Activated CD8-positive, alpha-beta T cell treated with anti-CD3 and anti-CD28 coated beads, Interleukin-2, amount 10 ng/mL, durations not matched to agents 7 days and 5 days (primary cell): ENCODE data around the gene IL36RN. TPM values are rescaled to one million over a fixed set of nuclear protein-coding genes. Genes with fewer than 3 reads are reported as not detected.
A peak's percentile ranks its signal among the peaks of the same experiment; 100 is the strongest.

ENCODE experiments used
- ATAC-seq: fragments of 150-1000 bp; cut with Tn5 transposase; one replicate; pipeline ENCODE4 v1.10.0; 2021; ENCODE audit warnings: moderate library complexity
- CTCF ChIA-PET: fragments of 350-600 bp; sonication (Branson Sonifier 250); formaldehyde crosslinking; loops from one replicate; lab custom pipeline; 2021; ENCODE audit warnings: antibody characterized with exemption; lab: Charles Lee
- POLR2A ChIA-PET: fragments of 350-600 bp; sonication (Branson Sonifier 250); formaldehyde crosslinking; loops from one replicate; lab custom pipeline; 2021; ENCODE audit warnings: antibody characterized with exemption; lab: Charles Lee
- DNase-seq: peaks from one replicate; pipeline ENCODE4 v3.0.0-alpha.2; 2020
- H3K27ac Mint-ChIP-seq: one replicate; pipeline ENCODE4 v1.8.0; 2021; ENCODE audit warnings: mild to moderate bottlenecking, mixed read lengths
- H3K27me3 Mint-ChIP-seq: one replicate; pipeline ENCODE4 v1.8.0; 2021; ENCODE audit warnings: low read depth, mixed read lengths
- H3K36me3 Mint-ChIP-seq: one replicate; pipeline ENCODE4 v1.8.0; 2021; ENCODE audit warnings: low read depth, mixed read lengths
- H3K4me1 Mint-ChIP-seq: one replicate; pipeline ENCODE4 v1.8.0; 2021; ENCODE audit warnings: low read depth, mixed read lengths
- H3K4me3 Mint-ChIP-seq: one replicate; pipeline ENCODE4 v1.8.0; 2021; ENCODE audit warnings: mild to moderate bottlenecking, mixed read lengths
- H3K9me3 Mint-ChIP-seq: one replicate; pipeline ENCODE4 v1.8.0; 2022; ENCODE audit warnings: mixed read lengths; ENCODE audit not compliant: insufficient read depth
- total RNA-seq, 2 experiments: library from RNA; stranded (reverse); gene quantifications; one replicate each; pipeline ENCODE4 v1.2.3, GENCODE V29; 2021

The IL36RN gene
- total RNA-seq = not detected

GRCh38 chr2:113058998-113059960 lies at the start of gene IL36RN:
Gene IL36RN (plus strand): TSS chr2:113059198. CDS start chr2:113059439, 241 bp downstream.
- peaks cover 12% of the 10 kb centered on the region for H3K9me3 Mint-ChIP-seq
- no peaks in the 10 kb centered on the region for H3K4me1 Mint-ChIP-seq
- H3K27ac Mint-ChIP-seq = no peak within 1 kb of the TSS
- ATAC-seq = no peak
- no peaks in the 10 kb centered on the region for H3K36me3 Mint-ChIP-seq
- POLR2A ChIA-PET = no interaction called here
- DNase-seq = peak; percentile 13
- peaks cover 2% of the 10 kb centered on the region for H3K27me3 Mint-ChIP-seq
- H3K4me3 Mint-ChIP-seq = no peak within 1 kb of the TSS
- CTCF ChIA-PET = interaction anchor here (1.3 kb wide), 1 partner anchor 118 kb away, joined by 3 read pairs; no protein-coding TSS in a partner anchor

DNA sequence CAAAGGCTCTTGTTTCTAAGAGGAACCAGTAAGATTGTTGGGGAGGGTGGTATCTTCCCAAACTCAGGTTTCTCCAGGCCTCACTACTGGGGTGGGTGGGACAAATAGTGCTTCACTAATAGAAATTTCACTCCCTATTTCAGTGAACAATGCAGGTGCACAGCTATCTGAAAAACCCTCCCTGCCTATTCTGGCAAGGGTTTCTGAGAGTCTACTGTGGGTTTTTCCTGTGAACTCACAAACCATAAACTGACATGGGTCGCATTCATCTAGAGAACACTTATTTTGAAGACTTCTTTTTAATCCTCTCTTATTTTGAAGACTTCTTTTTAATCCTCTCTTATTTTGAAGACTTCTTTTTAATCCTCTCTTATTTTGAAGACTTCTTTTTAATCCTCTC lies 49.4 kb upstream of the IL36RN start:
- no peak for ATAC-seq
- Mint-ChIP-seq H3K9me3 (no peaks in the 10 kb centered on the region), H3K27me3 (peaks cover 5% of the 10 kb centered on the region), H3K36me3 (no peaks in the 10 kb centered on the region), H3K27ac (no peak overlapping the region), H3K4me1 (peaks cover 9% of the 10 kb centered on the region), H3K4me3 (no peak overlapping the region)
- DNase-seq = no peak
- ChIA-PET CTCF (interaction anchor here (0.8 to 2.0 kb wide), 4 partner anchors 8 to 71 kb away, joined by 3 to 8 read pairs (median 4); no protein-coding TSS in a partner anchor), POLR2A (no interaction called here)

DNA sequence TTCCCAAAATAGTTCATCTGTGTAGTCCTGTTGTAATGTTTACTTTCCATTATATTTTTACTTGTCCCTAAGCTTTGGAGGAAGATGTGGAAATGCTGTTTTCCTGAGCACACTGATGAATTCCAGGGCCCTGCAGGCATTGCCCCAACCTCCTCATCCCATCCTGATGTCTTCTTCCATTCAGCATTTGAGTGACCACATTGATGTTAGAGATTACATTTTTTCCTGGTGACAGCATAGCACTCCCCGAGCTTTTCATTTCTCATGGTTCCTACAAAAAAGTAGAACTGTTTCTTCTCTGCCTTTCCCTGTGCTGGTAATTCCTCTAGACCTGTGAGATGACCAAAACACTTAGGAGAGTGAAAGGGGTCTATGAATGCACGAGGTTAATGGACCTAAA lies 48.9 kb upstream of the IL36RN start:
- Mint-ChIP-seq H3K27me3 (peaks cover 5% of the 10 kb centered on the region), H3K4me3 (no peak overlapping the region), H3K4me1 (peaks cover 9% of the 10 kb centered on the region), H3K27ac (no peak overlapping the region), H3K36me3 (no peaks in the 10 kb centered on the region), H3K9me3 (no peaks in the 10 kb centered on the region)
- ATAC-seq (no peak), DNase-seq (no peak)
- ChIA-PET POLR2A (no interaction called here), CTCF (interaction anchor here (0.8 to 2.0 kb wide), 4 partner anchors 9 to 70 kb away, joined by 3 to 8 read pairs (median 4); no protein-coding TSS in a partner anchor)

DNA sequence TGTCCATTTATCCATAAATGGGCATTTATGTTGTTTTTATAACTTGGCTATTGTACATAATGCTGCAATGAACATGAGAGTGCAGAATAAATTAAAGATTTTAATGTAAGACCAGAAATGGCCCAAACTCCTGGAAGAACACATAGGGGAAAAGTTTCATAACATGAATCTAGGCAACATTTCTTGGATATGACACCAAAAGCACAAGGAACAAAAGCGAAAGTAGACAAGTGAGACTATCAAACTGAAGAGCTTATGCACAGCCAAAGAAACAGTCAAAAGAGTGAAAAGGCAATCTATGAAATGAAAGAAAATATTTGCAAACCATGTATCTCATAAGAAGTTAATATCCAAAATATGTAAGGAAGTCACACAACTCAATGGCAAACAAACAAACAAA lies 47.9 kb upstream of the IL36RN start:
- Mint-ChIP-seq H3K9me3 (no peaks in the 10 kb centered on the region), H3K36me3 (no peaks in the 10 kb centered on the region), H3K4me3 (no peak overlapping the region), H3K27me3 (peaks cover 5% of the 10 kb centered on the region), H3K27ac (no peak overlapping the region), H3K4me1 (peaks cover 11% of the 10 kb centered on the region)
- ATAC-seq (no peak), DNase-seq (no peak)
- ChIA-PET CTCF (no interaction called here), POLR2A (no interaction called here)

GRCh38 chr2:113012436-113013335 lies 46.3 kb upstream of the IL36RN start:
- ChIA-PET CTCF (no interaction called here), POLR2A (no interaction called here)
- no peaks in the 10 kb centered on the region for H3K36me3 Mint-ChIP-seq
- H3K27ac Mint-ChIP-seq = no peak overlapping the region
- DNase-seq (no peak), ATAC-seq (no peak)
- peaks cover 9% of the 10 kb centered on the region for H3K27me3 Mint-ChIP-seq
- H3K9me3 Mint-ChIP-seq = no peaks in the 10 kb centered on the region
- H3K4me1 Mint-ChIP-seq = peaks cover 10% of the 10 kb centered on the region
- H3K4me3 Mint-ChIP-seq = no peak overlapping the region

GRCh38 chr2:113013336-113013661 lies 45.7 kb upstream of the IL36RN start:
- CTCF ChIA-PET = no interaction called here
- POLR2A ChIA-PET = no interaction called here
- H3K4me3 Mint-ChIP-seq = no peak overlapping the region
- no peaks in the 10 kb centered on the region for H3K9me3 Mint-ChIP-seq
- H3K4me1 Mint-ChIP-seq = peaks cover 6% of the 10 kb centered on the region
- H3K27me3 Mint-ChIP-seq = peaks cover 9% of the 10 kb centered on the region
- H3K27ac Mint-ChIP-seq = no peak overlapping the region
- H3K36me3 Mint-ChIP-seq = no peaks in the 10 kb centered on the region
- DNase-seq = no peak
- ATAC-seq = no peak

DNA sequence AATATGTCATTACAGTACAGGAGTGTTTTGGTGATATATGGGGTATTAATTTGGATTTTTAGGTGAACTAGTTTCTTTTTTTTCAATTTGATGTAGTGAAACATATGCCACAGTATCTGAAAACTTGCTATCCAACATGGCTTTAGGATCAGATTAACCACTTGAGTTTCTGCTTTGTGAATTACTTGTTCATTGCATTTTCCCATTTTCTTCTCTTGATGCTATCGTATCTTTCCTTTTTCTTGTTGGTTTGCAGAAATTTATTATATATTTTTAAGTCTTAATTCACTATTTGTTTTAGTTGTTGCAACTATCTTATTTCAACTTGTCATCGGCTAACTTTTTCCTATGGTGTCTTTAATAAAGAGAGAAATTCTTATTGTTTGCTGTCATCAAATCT lies 44.9 kb upstream of the IL36RN start:
- ATAC-seq (no peak), DNase-seq (no peak)
- POLR2A ChIA-PET = no interaction called here
- Mint-ChIP-seq H3K27ac (no peak overlapping the region), H3K4me3 (no peak overlapping the region), H3K36me3 (no peaks in the 10 kb centered on the region), H3K9me3 (no peaks in the 10 kb centered on the region), H3K4me1 (peaks cover 6% of the 10 kb centered on the region), H3K27me3 (peaks cover 17% of the 10 kb centered on the region)
- CTCF ChIA-PET = no interaction called here

GRCh38 chr2:113015042-113015441 lies 44.0 kb upstream of the IL36RN start:
- ChIA-PET POLR2A (no interaction called here), CTCF (interaction anchor here (1.1 to 1.3 kb wide), 2 partner anchors 19 to 25 kb away, joined by 3 to 4 read pairs; no protein-coding TSS in a partner anchor)
- Mint-ChIP-seq H3K4me3 (no peak overlapping the region), H3K36me3 (no peaks in the 10 kb centered on the region), H3K4me1 (peaks cover 6% of the 10 kb centered on the region), H3K27me3 (peaks cover 17% of the 10 kb centered on the region), H3K9me3 (no peaks in the 10 kb centered on the region), H3K27ac (no peak overlapping the region)
- no peak for ATAC-seq
- no peak for DNase-seq

- DNase-seq (no peak), ATAC-seq (no peak)
- no peaks in the 10 kb centered on the region for H3K9me3 Mint-ChIP-seq
- peaks cover 17% of the 10 kb centered on the region for H3K27me3 Mint-ChIP-seq
- ChIA-PET CTCF (interaction anchor here (1.1 to 1.3 kb wide), 2 partner anchors 20 to 25 kb away, joined by 3 to 4 read pairs; no protein-coding TSS in a partner anchor), POLR2A (no interaction called here)
- H3K27ac Mint-ChIP-seq = no peak overlapping the region
- peaks cover 6% of the 10 kb centered on the region for H3K4me1 Mint-ChIP-seq
- H3K4me3 Mint-ChIP-seq = no peak overlapping the region
- H3K36me3 Mint-ChIP-seq = no peaks in the 10 kb centered on the region
Measured at GRCh38 chr2:113015655-113016054, 43.3 kb upstream of the IL36RN start.

DNA sequence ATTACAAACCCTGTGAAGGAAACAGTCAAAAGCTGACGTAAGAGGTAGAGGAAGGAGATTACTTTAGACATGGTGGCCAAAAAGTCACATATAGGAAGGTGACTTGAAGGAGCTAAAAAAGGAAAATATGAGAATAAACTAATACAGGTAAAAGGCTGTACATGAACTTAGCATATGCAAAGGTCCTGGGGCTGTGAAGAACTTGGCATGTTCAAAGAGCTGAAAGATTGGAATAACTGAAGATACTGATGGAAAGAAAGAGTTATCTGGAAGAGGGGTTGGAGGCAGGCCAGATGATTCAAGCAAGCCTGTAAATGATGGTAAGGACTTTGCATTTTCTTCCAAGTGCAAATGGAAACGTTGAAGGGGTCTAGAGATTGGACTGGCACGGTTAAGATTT lies 40.5 kb upstream of the IL36RN start:
- Mint-ChIP-seq H3K27me3 (peaks cover 22% of the 10 kb centered on the region), H3K36me3 (no peaks in the 10 kb centered on the region), H3K27ac (no peak overlapping the region), H3K4me3 (no peak overlapping the region), H3K4me1 (peaks cover 2% of the 10 kb centered on the region), H3K9me3 (no peaks in the 10 kb centered on the region)
- CTCF ChIA-PET = interaction anchor here (1.0 to 1.5 kb wide), 2 partner anchors 57 to 61 kb away, joined by 3 to 5 read pairs; no protein-coding TSS in a partner anchor
- no peak for ATAC-seq
- no peak for DNase-seq
- POLR2A ChIA-PET = no interaction called here

GRCh38 chr2:113021312-113021711 lies 37.7 kb upstream of the IL36RN start:
- ATAC-seq = no peak

More at GRCh38 chr2:113021312-113021711, 37.7 kb upstream of the IL36RN start:
- no peak overlapping the region for H3K4me3 Mint-ChIP-seq
- no peaks in the 10 kb centered on the region for H3K9me3 Mint-ChIP-seq
- CTCF ChIA-PET = interaction anchor here (0.6 kb wide), 1 partner anchor 70 kb away, joined by 3 read pairs; no protein-coding TSS in a partner anchor
- H3K27me3 Mint-ChIP-seq = peaks cover 32% of the 10 kb centered on the region
- no peaks in the 10 kb centered on the region for H3K36me3 Mint-ChIP-seq
- no peak for DNase-seq
- H3K27ac Mint-ChIP-seq = no peak overlapping the region
- no peaks in the 10 kb centered on the region for H3K4me1 Mint-ChIP-seq
- POLR2A ChIA-PET = interaction anchor here (0.7 kb wide), 1 partner anchor 36 kb away, joined by 3 read pairs; no protein-coding TSS in a partner anchor
